ENCODE data around the gene MON1B. TPM values are rescaled to one million over a fixed set of nuclear protein-coding genes. Genes with fewer than 3 reads are reported as not detected.

The MON1B gene
- total RNA-seq: 10 to 100 TPM; 18.4 to 35.4 (median 22.3) TPM

GRCh38 chr16:77190478-77191258, at the start of gene MON1B:
TSS of gene MON1B (plus strand) at chr16:77191190. CDS start at chr16:77191486, 296 bp downstream.
- no peak for TF ChIP-seq CTCF (IDR thresholded peaks at IDR 0.05; ENCODE audit: low read depth)

- no peak for TF ChIP-seq CTCF (IDR thresholded peaks at IDR 0.05; ENCODE audit: low read depth)
Measured at GRCh38 chr16:77143364-77143763, 47.6 kb upstream of the MON1B start.

DNA sequence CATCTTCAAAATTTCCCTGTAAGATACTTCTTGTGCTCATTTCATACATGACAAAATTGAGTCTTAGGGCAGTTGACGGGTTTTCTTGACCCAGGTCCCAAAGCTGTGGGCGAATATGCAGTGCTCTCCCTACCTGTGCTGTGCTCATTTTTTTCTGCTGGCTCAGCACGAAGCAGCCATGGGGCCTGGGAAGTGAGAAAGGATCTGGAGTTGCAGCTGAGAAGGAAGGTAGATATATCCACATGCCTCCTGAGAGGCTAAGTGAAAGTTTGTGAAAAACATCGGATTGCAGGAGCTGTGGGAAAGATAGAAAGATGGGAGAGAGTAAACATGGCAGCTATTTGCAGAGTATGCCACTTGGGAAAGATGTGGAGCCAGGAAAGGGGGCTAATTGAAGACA, 42.9 kb upstream of the MON1B start:
- no peak for TF ChIP-seq CTCF (IDR thresholded peaks at IDR 0.05; ENCODE audit: low read depth)

GRCh38 chr16:77157346-77158058, 33.5 kb upstream of the MON1B start:
- no peak for TF ChIP-seq CTCF (IDR thresholded peaks at IDR 0.05; ENCODE audit: low read depth)

- no peak for TF ChIP-seq CTCF (IDR thresholded peaks at IDR 0.05; ENCODE audit: low read depth)
Measured at GRCh38 chr16:77158293-77158692, 32.7 kb upstream of the MON1B start.

DNA sequence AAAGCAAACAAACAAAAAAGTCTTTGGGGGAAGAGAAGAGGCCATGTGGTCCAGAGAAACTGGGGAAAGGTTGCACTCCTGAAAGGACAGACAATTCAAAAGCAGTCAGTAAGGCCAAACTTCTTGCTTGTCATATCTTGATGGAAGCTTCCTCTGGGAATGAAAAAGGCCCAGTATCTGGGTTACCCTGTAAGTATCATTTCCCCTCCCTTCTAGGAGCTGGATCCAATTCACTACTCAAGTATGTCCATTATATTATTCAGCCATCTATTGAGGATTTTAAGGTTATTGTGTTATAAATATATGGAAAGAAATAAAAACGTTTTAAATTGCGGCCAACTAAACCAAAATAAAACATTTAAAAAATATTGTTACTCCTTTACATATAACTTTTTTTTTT, 26.0 kb upstream of the MON1B start:
- TF ChIP-seq CTCF (IDR thresholded peaks at IDR 0.05; ENCODE audit: low read depth): no peak

- no peak for TF ChIP-seq CTCF (IDR thresholded peaks at IDR 0.05; ENCODE audit: low read depth)
Measured at GRCh38 chr16:77166726-77167125, 24.3 kb upstream of the MON1B start.

Measured in subcutaneous adipose tissue (tissue), 4 donors.